Lung microvascular endothelial cell (primary cell): ENCODE data around the gene WASF1. TPM values are rescaled to one million over a fixed set of nuclear protein-coding genes. Genes with fewer than 3 reads are reported as not detected.
"Not testable (repeated sequence)": the region's sequence is repeated elsewhere in the genome, so short reads cannot be mapped to it uniquely, and the experiment has no call there.

Experiments
- DNase-seq, 2 donors: peaks; one replicate each; pipeline versions ENCODE4 v3.0.0 to v3.0.0-alpha.2; 2010; ENCODE audit warnings: low read depth in 2 of 2
- total RNA-seq: library from RNA; depleted of rRNA; stranded (reverse); fragments of >200 nt; gene quantifications from 2 replicates; pipeline ENCODE4 v1.2.1, GENCODE V29; 2014

The WASF1 gene
- total RNA-seq, 1 donor from 2014 or later, result 8.7 TPM

DNA sequence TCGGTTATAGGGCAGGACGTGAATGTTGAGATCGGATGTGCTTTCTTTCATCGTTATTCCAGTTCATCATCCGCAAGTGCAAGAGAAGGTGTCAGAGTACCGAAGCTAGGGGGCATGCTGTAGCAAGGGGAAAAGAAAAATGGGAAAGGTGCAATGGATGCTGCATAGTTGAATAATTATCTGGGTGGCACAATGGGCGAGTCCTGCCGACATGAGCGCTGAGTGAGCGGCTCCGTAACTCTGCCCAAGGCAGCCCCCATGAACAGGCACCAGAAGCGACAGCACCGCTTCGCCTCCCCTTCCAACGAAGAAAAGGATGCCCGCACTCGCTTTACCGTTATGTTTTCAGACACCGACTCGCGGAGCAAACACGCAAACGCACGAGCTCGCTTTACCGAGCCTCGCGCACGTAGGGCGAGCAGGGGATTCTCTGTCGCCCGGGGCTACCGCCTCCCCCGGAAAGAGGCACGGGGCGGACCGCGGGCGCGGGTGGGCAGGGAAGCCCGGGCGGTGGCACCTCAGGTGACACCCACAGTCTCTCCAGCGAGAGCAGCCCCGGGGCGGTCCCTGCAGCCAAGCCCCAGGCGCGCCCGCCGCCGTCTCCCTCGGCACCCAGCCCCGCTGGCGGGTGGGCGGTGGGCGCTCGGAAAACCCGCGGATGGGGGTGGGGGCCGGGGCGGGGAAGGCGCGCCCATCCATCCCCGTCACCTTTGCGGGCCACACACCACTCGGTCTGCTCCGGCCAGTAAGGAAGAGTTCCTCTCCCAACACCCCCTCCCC, 654 bp downstream of the WASF1 start:
- peak; percentile 75 to 81 for DNase-seq

DNA sequence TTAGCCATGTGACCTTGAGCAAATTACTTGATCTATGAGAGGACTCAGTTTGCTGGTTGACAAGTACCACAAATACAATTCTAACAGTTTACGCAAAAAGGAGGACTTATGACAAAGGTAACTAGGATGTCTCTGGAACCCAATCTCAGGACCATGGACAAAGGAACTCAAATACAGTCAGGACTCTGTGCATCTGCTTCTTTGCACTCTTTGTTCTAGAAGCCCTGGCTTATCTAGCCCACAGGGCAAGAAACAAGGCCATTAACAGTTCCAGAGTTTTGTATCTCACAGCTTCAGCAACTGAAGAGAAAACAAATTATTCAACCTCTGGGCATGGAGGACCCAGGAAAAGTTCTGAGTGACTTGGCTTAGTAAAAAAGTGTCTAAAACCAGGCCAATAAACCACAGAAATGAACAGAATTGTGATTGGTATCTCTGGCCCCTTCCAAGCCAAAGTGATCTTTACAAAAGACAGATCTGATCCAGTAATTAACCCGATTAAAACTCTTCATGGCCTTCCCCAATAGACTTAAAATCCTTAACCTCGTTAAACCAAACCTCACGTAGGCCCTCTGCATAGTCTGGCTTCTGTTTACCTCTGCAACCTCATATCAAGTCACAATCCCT, 5.9 kb downstream of the WASF1 start:
- no peak for DNase-seq

DNA sequence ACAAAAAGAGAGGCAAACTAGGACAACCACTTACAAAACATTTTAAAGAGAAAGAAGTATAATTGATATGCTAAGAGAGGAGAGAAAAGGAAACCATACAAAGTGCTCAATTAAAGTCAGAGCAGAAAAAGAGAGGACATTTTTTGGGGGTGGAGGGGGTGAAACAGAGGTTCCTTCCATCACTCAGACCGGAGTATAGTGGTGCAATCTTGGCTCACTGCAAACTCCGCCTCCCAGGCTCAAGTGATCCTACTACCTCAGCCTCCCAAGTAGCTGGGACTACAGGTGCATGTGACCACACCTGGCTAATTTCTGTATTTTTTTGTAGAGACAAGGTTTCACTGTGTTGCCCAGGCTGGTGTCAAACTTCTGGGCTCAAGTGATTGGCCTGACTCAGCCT, 9.4 kb downstream of the WASF1 start:
- no peak for DNase-seq

DNA sequence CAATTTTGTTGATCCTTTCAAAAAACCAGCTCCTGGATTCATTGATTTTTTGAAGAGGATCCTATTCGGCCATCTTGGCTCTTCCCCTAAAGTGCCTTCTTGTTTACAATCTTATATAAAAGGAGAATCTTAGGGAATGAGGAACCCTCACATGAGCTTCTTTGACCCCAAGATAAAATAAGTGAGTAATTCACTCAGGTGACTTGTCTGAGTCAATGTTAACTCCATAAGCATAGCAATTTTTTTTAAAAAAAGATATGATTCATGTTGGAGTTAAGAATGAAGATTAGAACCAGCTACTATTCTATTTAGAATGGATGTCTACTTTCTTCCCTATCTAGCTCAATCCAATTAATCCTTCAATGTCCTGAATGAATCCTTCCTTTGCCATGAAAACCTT, 21.0 kb downstream of the WASF1 start:
- no peak for DNase-seq

DNA sequence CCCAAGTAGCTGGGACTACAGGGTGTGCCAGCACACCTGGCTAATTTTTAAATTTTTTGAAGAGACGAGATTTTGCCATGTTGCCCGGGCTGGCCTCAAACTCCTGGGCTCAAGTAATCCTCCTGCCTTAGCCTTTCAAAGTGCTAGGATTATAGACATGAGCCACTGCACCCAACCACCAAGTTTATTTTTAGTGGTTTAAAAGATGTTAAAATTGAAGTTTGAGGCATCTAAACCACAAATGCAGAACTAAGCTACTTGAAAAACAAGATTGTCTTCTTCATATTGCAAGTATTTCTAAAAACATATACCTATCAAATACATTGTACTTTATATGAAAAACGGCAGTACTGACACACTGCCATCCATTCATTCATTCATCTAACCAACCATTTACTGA, 31.6 kb downstream of the WASF1 start:
- no peak for DNase-seq

DNA sequence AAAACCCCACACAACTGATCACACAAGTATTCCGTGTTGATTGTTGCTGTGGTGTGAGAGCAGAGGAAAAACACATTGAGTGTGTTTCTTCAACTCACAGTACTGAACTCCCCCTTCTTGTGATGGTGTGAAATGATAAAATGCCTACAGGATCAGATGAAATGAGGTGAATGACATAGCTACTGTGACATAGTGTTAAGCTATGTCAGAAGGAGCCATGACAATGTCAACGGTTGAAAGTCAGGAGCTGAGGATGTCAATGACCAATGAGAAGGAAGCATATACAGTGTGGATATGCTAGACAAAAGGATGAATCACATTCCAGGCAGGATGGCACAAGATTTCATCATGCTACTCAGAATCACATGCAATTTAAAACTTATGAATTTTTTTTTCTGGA, 38.8 kb downstream of the WASF1 start:
- peak; percentile 4 to 52 for DNase-seq

DNA sequence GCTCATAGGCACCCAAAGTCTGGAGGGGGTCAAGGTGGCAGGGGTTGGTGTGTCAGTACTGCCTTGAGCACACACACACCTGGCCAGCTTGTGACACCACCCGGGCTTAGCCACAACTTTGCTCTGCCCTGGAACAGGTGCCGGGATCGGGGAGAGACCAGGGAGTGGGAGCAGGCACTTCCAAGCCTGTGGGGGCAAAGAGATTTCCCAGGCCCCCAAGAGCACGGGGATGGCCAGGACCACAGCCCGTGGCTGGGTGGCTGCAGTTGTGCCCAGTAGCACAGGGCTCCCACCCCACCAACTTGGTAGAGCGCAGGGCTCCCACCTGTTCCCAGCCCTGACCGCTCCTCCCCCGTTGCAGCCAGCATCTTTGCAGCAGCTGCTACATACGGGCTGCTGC, 40.4 kb downstream of the WASF1 start:
- no peak for DNase-seq

DNA sequence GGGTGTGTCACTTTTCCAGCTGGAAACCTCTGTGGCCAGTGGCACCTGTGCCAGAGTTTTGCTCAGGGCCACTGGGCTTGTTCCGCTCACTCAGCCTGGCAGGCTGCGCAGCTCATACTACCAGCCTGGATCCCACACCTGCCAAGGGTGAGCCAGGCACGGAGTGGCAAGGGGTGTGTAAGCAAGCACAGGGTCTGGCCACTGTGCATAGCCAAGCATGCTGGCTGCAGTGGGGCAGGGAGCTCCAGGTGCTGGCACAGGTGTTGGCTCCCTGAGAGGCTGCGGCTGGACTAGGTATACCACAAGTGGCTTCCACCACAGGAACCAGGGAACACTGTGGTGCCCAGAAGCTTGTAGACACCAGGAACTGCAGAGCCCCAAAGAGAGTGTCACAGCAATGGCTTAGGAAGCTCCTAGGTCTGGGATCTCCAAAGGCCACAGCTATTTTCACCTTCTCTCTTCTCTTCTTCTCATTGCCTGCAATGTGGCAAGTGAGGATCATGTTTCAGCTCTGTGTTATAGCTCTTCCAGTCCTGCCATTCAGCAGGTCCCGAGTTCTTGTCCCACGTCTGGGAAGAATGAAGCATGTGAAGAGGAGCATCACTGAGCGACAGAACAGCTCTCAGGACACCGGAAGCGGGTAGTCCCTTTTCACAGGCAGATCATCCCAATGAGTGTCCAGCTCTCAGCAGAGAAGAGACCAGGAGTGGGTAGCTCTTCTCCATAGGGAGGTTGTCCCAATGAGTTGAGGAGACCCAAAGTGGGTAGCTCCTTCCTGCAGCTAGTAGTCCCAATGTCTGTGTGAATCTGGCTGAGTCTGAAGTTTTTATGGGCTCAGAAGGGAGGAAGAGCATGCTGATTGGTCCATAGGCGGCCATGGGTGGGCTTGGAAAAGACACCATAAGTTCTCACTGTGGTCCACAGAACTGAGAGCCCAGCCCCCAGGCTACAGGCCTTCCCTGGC, 41.3 kb downstream of the WASF1 start:
- DNase-seq, result no peak

DNA sequence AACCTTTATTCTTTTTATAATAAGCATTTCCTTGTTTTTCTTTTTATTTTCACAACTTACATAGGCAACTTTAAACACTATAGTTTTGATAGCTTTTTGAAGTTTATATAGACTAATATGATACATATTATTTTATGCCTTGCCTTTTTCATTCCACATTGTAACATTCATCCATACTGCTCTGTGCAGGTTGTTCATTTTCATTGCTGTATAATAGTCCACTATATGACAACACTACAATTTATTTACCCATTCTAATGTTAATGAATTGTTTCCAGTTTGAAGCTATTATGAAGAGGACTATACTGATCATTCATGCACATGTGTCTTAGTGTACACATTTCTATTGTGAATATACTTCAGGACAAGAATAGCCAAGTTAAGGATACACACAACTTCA, 49.1 kb downstream of the WASF1 start:
- no peak for DNase-seq

DNA sequence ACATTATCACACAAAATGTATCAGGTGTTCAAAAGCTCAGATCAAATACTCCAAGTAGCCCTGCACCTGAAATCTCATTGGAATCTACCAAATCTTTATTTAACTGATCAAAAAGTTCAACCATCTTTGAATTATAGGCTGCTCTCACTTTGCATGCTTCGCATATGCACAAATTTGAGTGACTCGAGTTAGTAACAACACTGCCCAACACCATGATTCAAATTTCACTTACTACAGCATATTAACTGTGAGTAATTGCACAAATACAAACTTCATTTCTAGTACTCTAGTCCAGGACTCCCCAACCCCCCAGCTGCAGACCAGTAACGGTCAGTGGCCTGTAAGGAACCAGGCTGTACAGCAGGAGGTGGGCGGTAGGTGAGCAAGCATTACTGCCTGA, 51.1 kb downstream of the WASF1 start:
- no peak for DNase-seq

DNA sequence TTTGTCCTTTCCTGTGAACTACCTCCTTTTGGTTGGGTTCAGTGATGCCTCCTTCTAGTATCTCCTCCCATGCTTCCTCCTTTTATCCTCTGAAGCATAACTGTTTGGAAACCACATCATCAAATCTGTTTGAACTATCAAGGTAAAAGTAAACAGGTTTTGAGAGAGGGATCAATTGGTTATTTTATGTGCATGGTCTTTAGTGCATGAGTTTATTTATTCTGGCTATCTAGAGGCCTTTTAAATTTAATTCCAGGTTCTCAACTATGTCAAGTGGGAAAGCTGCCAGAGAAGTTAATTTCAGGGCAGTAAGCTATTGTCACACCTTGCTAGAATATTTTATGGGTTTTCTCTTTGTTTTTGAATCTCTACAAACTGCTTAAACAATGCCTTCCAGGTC, 54.1 kb downstream of the WASF1 start:
- DNase-seq, result peak in 1 of 2 donors; percentile 2

DNA sequence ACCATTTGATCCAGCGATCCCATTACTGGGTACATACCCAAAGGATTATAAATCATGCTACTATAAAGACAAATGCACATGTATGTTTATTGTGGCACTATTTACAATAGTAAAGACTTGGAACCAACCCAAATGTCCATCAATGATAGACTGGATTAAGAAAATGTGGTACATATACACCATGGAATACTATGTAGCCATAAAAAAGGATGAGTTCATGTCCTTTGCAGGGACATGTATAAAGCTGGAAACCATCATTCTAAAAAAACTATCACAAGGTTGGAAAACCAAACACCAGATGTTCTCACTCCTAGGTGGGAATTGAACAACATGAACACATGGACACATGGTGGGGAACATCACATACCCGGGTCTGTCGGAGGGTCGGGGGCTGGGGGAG, 57.8 kb downstream of the WASF1 start:
- not testable (repeated sequence) for DNase-seq

DNA sequence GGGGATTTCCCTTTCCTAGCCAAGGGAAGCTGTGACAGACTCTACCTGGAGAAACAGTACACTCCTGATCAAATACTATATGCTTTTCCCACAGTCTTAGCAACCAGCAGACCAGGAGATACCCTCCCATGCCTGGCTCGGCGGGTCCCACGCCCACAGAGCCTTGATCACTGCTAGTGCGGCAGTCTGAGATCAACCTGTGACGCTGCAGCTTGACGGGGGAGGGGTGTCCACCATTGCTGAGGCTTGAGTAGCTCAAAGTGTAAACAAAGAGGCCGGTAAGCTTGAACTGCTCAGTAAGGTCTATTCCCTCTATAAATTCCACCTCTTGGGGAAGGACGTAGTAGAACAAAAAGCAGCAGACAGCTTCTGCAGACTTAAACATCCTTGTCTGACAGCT, 63.2 kb downstream of the WASF1 start:
- no peak for DNase-seq

DNA sequence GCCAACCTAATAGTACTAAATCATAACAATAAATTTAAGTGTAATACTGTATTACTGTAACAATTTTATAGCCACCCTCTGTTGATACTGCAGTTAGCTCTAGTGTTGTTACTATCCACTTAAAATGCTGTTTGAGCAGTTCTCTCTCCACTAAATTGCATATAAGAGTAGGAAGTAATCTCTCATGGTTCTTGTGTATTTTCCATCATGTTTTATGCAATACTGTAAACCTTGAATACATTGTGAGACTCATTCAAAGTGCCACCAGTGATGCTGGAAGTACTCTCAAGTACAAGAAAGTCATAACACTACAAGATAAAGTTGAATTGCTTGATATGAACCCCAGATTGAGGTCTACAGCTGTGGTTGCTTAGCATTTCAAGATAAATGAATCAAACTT, 65.5 kb downstream of the WASF1 start:
- DNase-seq, result no peak

DNA sequence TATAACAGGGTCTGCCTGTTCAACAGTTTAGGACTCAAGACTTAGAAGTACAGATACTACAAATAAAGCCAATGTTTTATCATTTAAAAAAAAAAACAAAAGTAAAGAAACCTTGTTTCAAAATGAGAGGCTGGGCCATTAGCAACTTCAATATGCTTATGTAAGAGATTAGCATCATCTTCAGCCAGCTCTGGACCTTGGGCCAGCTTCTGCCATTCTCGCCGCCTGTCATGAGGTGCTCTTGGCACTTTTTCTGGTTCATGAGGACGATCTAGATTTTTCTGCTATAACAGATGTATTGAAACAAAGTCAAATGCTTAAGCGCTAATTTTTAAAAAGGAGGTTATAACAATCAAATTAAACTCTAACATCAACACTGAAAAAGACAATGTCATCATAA, 74.2 kb downstream of the WASF1 start:
- DNase-seq, result no peak

DNA sequence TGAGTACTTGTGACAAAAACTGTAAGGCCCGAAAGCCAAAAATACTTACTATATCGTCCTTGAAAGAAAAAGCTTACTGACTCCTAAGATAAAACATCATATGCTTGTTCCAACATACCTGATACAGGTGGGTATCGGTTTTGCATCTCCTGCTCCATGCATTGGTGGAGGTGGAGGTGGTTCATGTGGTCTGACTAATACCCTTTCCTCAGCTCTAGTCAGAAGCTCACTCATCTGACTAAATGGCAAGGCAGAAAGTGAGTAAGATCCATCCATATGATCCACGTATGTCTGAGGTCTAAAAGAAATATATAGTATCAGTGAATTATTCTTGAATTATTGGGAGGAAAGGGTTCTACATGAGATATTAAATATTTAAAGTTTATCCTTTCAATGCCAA, 76.2 kb downstream of the WASF1 start:
- DNase-seq, result no peak

DNA sequence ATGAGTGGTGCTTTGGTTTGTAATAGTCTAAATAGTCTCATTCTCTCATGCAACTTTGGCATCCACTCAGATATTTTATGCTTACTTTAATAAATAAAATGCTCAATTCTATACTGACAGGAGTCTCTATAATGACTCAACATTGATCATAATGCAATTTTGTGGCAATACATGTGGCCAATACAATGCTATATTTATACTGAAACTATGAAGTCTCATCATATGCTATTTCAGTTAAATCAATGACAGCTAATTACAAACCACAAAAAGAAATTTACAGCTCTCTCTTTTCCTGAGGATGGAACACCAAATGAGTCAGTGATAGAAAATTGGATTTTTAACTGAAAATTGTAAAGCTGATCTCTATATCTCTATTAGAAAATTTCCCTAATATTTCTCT, 77.1 kb downstream of the WASF1 start:
- DNase-seq, result no peak

DNA sequence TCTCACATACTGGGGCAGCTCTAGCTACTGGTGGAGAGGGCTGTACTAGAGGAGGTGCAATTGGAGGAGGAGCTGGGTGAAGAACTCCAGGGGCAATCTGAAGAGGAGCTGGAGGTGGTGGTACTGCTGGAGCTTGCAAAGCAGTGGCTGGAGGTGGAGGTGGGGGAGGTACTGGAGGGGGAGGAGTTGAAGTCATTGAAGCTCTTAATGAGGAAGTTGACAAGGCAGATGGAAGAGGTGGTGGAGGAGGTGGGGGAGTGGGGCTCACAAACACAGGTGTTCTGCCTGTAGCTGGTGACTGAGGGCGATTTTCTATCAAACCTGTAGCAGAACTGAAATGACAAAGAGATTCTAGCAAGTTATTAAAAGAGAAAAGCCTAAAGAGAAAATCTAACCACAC, 77.6 kb downstream of the WASF1 start:
- no peak for DNase-seq

DNA sequence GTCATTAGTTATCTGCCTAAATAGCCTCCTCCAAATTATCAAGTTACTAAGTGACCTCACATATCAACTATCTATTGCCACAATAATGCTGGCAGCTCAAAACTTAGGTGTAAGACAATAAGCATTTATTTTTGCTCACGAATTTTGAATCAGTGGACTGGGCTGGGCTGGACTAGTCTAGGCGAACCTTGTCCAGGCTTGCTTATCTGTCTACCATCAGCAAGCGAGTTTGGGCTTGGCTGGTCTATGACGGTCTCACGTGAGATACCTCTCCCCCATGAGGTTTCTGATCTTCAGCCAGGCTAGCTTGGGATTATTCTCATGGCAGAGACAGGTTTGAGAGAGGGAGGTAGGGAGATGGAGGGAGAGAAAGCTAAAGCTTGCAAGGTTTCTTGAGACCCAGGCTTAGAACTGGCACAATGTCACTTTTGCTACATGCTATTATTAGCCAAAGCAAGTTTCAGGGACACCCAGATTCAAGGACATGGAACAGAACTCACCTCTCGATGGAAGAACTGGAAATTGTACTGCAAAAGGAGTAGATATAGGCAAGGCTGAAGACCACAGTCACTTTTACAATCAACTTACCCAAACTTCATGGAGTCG, 80.9 kb downstream of the WASF1 start:
- no peak for DNase-seq

DNA sequence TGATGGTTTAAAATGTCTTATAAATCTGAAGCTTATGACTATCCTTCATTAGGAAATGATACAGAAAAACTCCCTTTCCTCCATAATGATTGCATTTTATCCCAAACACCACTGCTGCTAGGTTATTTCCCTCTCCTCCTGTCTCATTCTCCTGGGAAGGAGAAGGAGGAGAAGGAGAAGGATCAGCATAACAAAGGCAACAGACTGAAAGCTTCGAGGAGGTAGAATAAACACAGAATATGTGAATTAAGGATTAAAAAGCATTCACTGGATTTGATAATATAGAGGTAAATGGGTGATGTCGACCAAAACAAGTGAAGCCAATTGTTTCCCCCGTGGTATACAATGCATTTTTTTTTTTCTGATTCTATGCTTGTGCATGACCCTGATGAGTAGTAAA, 82.0 kb downstream of the WASF1 start:
- DNase-seq, result peak in 1 of 2 donors; percentile 20

DNA sequence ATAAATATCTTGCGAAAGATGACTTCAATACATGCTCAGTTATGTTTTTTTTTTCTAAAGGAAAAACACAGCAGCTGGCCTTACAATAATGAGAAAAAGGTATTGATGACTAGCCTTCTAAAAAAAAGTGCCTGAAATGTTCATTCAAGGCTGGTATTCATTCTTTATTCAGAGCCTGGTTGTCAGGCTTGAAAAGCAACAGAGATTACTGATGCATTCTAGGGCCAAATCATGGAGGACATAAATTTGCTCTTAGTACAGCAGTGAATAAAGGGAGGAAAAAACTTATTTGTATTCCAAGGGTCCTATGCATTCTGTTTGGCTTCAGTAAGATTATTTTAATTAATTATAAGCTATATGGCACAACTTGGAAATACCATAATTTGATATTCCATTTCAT, 83.5 kb downstream of the WASF1 start:
- peak in 1 of 2 donors; percentile 7 for DNase-seq

DNA sequence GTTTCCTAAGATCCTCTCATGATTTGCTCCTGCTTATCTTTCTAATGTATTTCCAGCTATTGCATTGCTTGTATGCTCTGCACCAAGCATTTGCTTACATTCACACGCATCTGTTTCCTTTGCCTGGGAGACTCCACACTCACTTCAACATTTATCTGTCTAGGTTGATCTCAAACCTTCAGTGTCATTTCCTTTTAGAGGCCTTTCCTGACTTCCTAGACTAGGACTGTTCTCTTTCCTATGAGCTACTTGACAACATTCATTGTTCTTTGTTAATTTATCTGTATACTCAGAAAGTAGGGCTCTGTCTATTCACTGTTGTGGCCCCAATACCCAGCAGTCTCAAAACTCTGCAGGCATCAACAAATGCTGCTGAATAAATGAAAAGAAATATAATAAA, 84.4 kb downstream of the WASF1 start:
- DNase-seq, result peak; percentile 28 to 96
